GM12892 (cell line): ENCODE results near the gene CTAG1B.

Experiments used
- POLR2A ChIP-seq: IDR thresholded peaks from 2 replicates; pipeline ENCODE4 v1.6.1; 2011; ENCODE audit warnings: low read depth, low read length, control low read depth
- POLR2AphosphoS5 ChIP-seq: IDR thresholded peaks from 2 replicates; pipeline ENCODE4 v1.6.1; 2011; ENCODE audit warnings: low read depth, low read length, control low read depth
- TAF1 ChIP-seq: IDR thresholded peaks from 2 replicates; pipeline ENCODE4 v1.6.1; 2011; ENCODE audit warnings: low read depth, mild to moderate bottlenecking, control low read depth, low read length, borderline replicate concordance

DNA sequence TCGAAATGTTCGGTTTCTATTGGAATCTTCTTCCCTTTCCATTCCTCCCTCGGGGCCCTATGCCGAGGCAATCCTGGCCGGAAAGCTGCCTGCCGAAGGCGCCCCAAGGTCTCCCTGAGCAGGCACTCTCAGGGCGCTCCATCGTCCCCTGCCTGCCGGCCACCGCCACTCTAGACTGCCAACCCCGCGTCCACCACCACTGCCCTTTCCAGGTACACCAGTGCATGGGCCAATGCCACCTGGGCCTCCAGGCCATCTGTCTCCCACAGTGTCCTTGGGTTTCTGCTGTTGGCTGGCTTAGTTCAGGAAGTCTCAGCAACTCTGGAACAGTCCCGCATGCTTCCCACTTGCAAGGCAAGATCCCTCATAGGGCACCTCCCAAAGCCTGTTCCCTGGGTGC lies 19.6 kb downstream of the CTAG1B start:
- TF ChIP-seq POLR2A (no peak), TAF1 (no peak), POLR2AphosphoS5 (no peak)
